Natural killer cell (primary cell): ENCODE data around the gene SARS2. TPM values are rescaled to one million over a fixed set of nuclear protein-coding genes. Genes with fewer than 3 reads are reported as not detected.

Experiments
- ATAC-seq, 3 donors: fragments of 150-1000 bp in 2 of 3; fragments of 200-7000 bp in 1 of 3; cut with Tn5 transposase; 1 replicate in 1 of 3; 2 replicates in 2 of 3; pipeline ENCODE4 v1.10.0; 2021; ENCODE audit warnings: mild to moderate bottlenecking in 2 of 3, moderate library complexity in 2 of 3
- DNase-seq, 2 donors: peaks; one replicate each; pipeline versions ENCODE4 v3.0.0 to v3.0.0-alpha.2; 2013 to 2021; ENCODE audit warnings: mixed read lengths in 1 of 2
- H3K27ac ChIP-seq: one replicate; pipeline ENCODE4 v1.5.1; 2013; ENCODE audit warnings: mild to moderate bottlenecking, low read length
- H3K27me3 ChIP-seq: one replicate; pipeline ENCODE4 v1.6.1; 2013; ENCODE audit warnings: low read length; ENCODE audit not compliant: control insufficient read depth, insufficient read depth
- H3K36me3 ChIP-seq: one replicate; pipeline ENCODE4 v1.6.1; 2013; ENCODE audit warnings: low read length; ENCODE audit not compliant: control insufficient read depth, insufficient read depth
- H3K4me1 ChIP-seq: one replicate; pipeline ENCODE4 v1.6.1; 2013; ENCODE audit warnings: low read length; ENCODE audit not compliant: control insufficient read depth, insufficient read depth
- H3K4me3 ChIP-seq: one replicate; pipeline ENCODE4 v1.5.1; 2013; ENCODE audit warnings: low read length
- H3K9me3 ChIP-seq: one replicate; pipeline ENCODE4 v1.6.1; 2013; ENCODE audit warnings: low read length; ENCODE audit not compliant: control insufficient read depth, insufficient read depth
- H3K27ac Mint-ChIP-seq, 2 donors: one replicate each; pipeline ENCODE4 v1.8.0; 2022; ENCODE audit warnings: mild to moderate bottlenecking in 2 of 2, mixed read lengths in 2 of 2, moderate library complexity in 1 of 2
- H3K27me3 Mint-ChIP-seq, 2 donors: one replicate each; pipeline ENCODE4 v1.8.0; 2022; ENCODE audit warnings: low read depth in 2 of 2, mixed read lengths in 2 of 2
- H3K36me3 Mint-ChIP-seq: one replicate; pipeline ENCODE4 v1.8.0; 2022; ENCODE audit warnings: mixed read lengths
- H3K4me1 Mint-ChIP-seq, 2 donors: one replicate each; pipeline ENCODE4 v1.8.0; 2022; ENCODE audit warnings: mixed read lengths in 2 of 2
- H3K4me3 Mint-ChIP-seq: one replicate; pipeline ENCODE4 v1.8.0; 2022; ENCODE audit warnings: mild to moderate bottlenecking, moderate library complexity, mixed read lengths
- H3K9me3 Mint-ChIP-seq, 2 donors: one replicate each; pipeline ENCODE4 v1.8.0; 2022; ENCODE audit warnings: mixed read lengths in 2 of 2
- WGBS: methylation state at CpG from one replicate; pipeline ENCODE4 v1.1.7; 2013; ENCODE audit warnings: missing lambda C conversion rate; ENCODE audit not compliant: insufficient coverage; 5-methylcytosine and 5-hydroxymethylcytosine counted together
- intact Hi-C: fragments of 100-400 bp; cut with micrococcal nuclease; formaldehyde crosslinking; loops from one replicate; pipeline ENCODE4 v1.14.2; 2022
- total RNA-seq, 4 donors: library from RNA; stranded (reverse); fragments of 120-200 nt in 1 of 4; gene quantifications; one replicate each; pipeline versions ENCODE4 v1.2.3 to v1.2.4, GENCODE V29; 2013 to 2022
- TF ChIP-seq, protein P1 (sequence below): fragments of 200-600 bp; IDR thresholded peaks from one replicate; pipeline ENCODE4 v1.8.0; 2022; ENCODE audit warnings: antibody characterized with exemption

The SARS2 gene
- total RNA-seq, 3 donors from 2014 or later (not counting 1 experiment from before 2014, with no cell fraction given): 25.4 to 53.0 (median 38.9) TPM

DNA sequence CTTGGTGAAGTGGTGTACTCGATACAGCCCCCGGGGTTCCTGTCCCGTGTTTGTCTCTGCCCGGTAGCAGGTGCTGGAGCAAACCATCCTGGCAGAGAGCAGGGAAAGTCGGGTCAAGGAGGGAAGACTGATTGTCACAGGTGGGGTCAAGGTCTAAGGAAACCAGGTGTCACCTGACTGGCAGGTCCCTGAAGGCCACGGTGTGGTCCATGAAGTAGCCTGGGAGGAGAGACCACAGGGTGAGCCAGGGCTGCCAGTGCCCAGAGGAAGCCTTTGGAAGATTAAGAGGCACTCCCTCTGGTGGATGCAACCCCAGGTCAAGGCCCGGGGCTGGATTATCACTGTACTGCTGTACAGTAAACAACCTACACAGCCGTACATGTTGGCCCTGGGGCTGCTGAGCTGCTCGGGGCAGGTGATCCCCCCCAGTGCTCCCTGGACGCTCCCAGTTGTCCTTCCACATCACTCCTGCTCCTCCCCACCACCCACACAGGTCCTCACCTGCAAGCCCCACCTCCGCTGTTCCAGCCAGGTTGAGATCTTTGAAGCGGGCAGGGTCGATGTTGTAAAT is 12.6 kb downstream of the SARS2 start:
- DNase-seq (no peak), ATAC-seq (no peak)
- Histone ChIP-seq H3K4me3 (no peak overlapping the region), H3K27ac (no peak overlapping the region), H3K27me3 (no peaks in the 10 kb centered on the region), H3K4me1 (no peaks in the 10 kb centered on the region), H3K9me3 (no peaks in the 10 kb centered on the region), H3K36me3 (peaks cover 3% of the 10 kb centered on the region)
- H3K27ac Mint-ChIP-seq: no peak overlapping the region
- intact Hi-C loops: no loop called here
- no peaks in the 10 kb centered on the region for H3K36me3 Mint-ChIP-seq
- 95% methylated on average over 13 of the region's 13 CpGs for WGBS
- no peak overlapping the region for H3K4me3 Mint-ChIP-seq
- no peaks in the 10 kb centered on the region for H3K27me3 Mint-ChIP-seq
- no peaks in the 10 kb centered on the region for H3K9me3 Mint-ChIP-seq
- TF ChIP-seq, protein P1, sequence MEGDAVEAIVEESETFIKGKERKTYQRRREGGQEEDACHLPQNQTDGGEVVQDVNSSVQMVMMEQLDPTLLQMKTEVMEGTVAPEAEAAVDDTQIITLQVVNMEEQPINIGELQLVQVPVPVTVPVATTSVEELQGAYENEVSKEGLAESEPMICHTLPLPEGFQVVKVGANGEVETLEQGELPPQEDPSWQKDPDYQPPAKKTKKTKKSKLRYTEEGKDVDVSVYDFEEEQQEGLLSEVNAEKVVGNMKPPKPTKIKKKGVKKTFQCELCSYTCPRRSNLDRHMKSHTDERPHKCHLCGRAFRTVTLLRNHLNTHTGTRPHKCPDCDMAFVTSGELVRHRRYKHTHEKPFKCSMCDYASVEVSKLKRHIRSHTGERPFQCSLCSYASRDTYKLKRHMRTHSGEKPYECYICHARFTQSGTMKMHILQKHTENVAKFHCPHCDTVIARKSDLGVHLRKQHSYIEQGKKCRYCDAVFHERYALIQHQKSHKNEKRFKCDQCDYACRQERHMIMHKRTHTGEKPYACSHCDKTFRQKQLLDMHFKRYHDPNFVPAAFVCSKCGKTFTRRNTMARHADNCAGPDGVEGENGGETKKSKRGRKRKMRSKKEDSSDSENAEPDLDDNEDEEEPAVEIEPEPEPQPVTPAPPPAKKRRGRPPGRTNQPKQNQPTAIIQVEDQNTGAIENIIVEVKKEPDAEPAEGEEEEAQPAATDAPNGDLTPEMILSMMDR: no peak
- peaks cover 3 to 4% of the 10 kb centered on the region in 2 donors for H3K4me1 Mint-ChIP-seq

- ATAC-seq (no peak), DNase-seq (no peak)
- intact Hi-C loops: no loop called here
- no peak overlapping the region for H3K27ac ChIP-seq
- Mint-ChIP-seq H3K27me3 (no peaks in the 10 kb centered on the region), H3K4me1 (peaks cover 7 to 8% of the 10 kb centered on the region in 2 donors), H3K27ac (no peak overlapping the region), H3K4me3 (no peak overlapping the region), H3K36me3 (no peaks in the 10 kb centered on the region), H3K9me3 (no peaks in the 10 kb centered on the region)
- H3K4me3 ChIP-seq: no peak overlapping the region
- TF ChIP-seq, protein P1: no peak
- H3K27me3 ChIP-seq: no peaks in the 10 kb centered on the region
- H3K4me1 ChIP-seq: peaks cover 4% of the 10 kb centered on the region
- H3K9me3 ChIP-seq: no peaks in the 10 kb centered on the region
- H3K36me3 ChIP-seq: peaks cover 3% of the 10 kb centered on the region
- 92% methylated on average over 9 of the region's 9 CpGs for WGBS
Measured at GRCh38 chr19:38917516-38917915, 13.0 kb downstream of the SARS2 start.

- H3K27me3 Mint-ChIP-seq: no peaks in the 10 kb centered on the region
- no peaks in the 10 kb centered on the region for H3K9me3 Mint-ChIP-seq
- no peaks in the 10 kb centered on the region for H3K36me3 Mint-ChIP-seq
- Histone ChIP-seq H3K27ac (no peak overlapping the region), H3K9me3 (no peaks in the 10 kb centered on the region), H3K27me3 (no peaks in the 10 kb centered on the region), H3K4me3 (no peak overlapping the region), H3K36me3 (no peaks in the 10 kb centered on the region), H3K4me1 (peaks cover 4% of the 10 kb centered on the region)
- intact Hi-C loops: no loop called here
- H3K4me1 Mint-ChIP-seq: peaks cover 8 to 15% of the 10 kb centered on the region in 2 donors
- H3K27ac Mint-ChIP-seq: peak overlapping the region in 1 of 2 donors; percentile 58
- ATAC-seq: no peak
- 96% methylated on average over 44 of the region's 44 CpGs for WGBS
- no peak for DNase-seq
- no peak overlapping the region for H3K4me3 Mint-ChIP-seq
- TF ChIP-seq, protein P1: no peak
Measured at GRCh38 chr19:38915329-38916321, 14.9 kb downstream of the SARS2 start.
